HepG2 (cell line): Measurements from ENCODE around the gene CSNK2B. TPM values are rescaled to one million over a fixed set of nuclear protein-coding genes. Genes with fewer than 3 reads are reported as not detected.

Experiments
- ATF5 ChIP-seq: sonication (generic); formaldehyde crosslinking; IDR thresholded peaks from 2 replicates; pipeline ENCODE4 v1.4.0; 2020; ENCODE audit warnings: mild to moderate bottlenecking, low read depth, missing genetic modification reagents
- CERS6 ChIP-seq: sonication (generic); formaldehyde crosslinking; IDR thresholded peaks from 2 replicates; pipeline ENCODE4 v1.5.0; 2020; ENCODE audit warnings: missing genetic modification reagents
- DBP ChIP-seq: sonication (generic); formaldehyde crosslinking; IDR thresholded peaks from 2 replicates; pipeline ENCODE4 v1.4.0; 2020; ENCODE audit warnings: missing genetic modification reagents; ENCODE audit errors: not compliant biosample characterization
- LBX2 ChIP-seq: sonication (generic); formaldehyde crosslinking; IDR thresholded peaks from 2 replicates; pipeline ENCODE4 v1.5.0; 2020; ENCODE audit warnings: missing genetic modification reagents, mild to moderate bottlenecking, borderline replicate concordance
- MYNN ChIP-seq: sonication (generic); formaldehyde crosslinking; IDR thresholded peaks from 2 replicates; pipeline ENCODE4 v1.4.0; 2020; ENCODE audit warnings: mild to moderate bottlenecking, low read depth, missing genetic modification reagents
- PRDM10 ChIP-seq: sonication (generic); formaldehyde crosslinking; IDR thresholded peaks from 2 replicates; pipeline ENCODE4 v1.4.0; 2020; ENCODE audit warnings: low read depth, missing genetic modification reagents
- RNF2 ChIP-seq: fragments of 450-650 bp; conservative IDR thresholded peaks from 2 replicates; pipeline ENCODE4 v1.6.1; 2016; ENCODE audit warnings: low read depth
- SIN3B ChIP-seq: fragments of 150-350 bp; IDR thresholded peaks from 2 replicates; pipeline ENCODE4 v1.6.1; 2014; ENCODE audit warnings: low read length
- SP5 ChIP-seq: IDR thresholded peaks from 2 replicates; pipeline ENCODE4 v1.6.1; 2016; ENCODE audit warnings: low read depth, borderline replicate concordance
- SRSF4 ChIP-seq: fragments of 200-400 bp; formaldehyde crosslinking; IDR thresholded peaks from one replicate; pipeline ENCODE4 v1.6.1; 2018; ENCODE audit warnings: mild to moderate bottlenecking, low read depth, low read length, moderate library complexity; ENCODE audit not compliant: poor library complexity, severe bottlenecking
- TOPORS ChIP-seq: sonication (generic); formaldehyde crosslinking; IDR thresholded peaks from 2 replicates; pipeline ENCODE4 v1.8.0; 2023; ENCODE audit warnings: mild to moderate bottlenecking, missing genetic modification reagents
- ZHX2 ChIP-seq, 2 experiments: sonication (generic) in 1 of 2; formaldehyde crosslinking in 1 of 2; IDR thresholded peaks; 2 replicates each; pipeline versions ENCODE4 v1.6.1 to v1.9.0; 2014 to 2022; ENCODE audit warnings: antibody characterized with exemption in 1 of 2, borderline replicate concordance in 1 of 2, inconsistent platforms in 1 of 2, low read depth in 1 of 2, missing genetic modification reagents in 1 of 2
- ZNF263 ChIP-seq: sonication (generic); formaldehyde crosslinking; IDR thresholded peaks from 2 replicates; pipeline ENCODE4 v1.4.0; 2020; ENCODE audit warnings: missing genetic modification reagents
- ZNF724P ChIP-seq: sonication (generic); formaldehyde crosslinking; IDR thresholded peaks from 2 replicates; pipeline ENCODE4 v1.8.0; 2022; ENCODE audit warnings: missing genetic modification reagents, borderline replicate concordance
- polyA plus RNA-seq, 8 experiments: library from polyadenylated mRNA; depleted of rRNA in 3 of 8; stranded (reverse) in 7 of 8; unstranded in 1 of 8; fragments of >200 nt; fragmentation: Illumina TruSeq in 4 of 8; extraction: Trizol in 4 of 8; gene quantifications; 2 replicates each; pipeline versions ENCODE4 v1.2.1 to v1.2.3, GENCODE V29; 2011 to 2016; ENCODE audit warnings: low read depth in 4 of 8, missing spikeins in 1 of 8, mixed read lengths in 1 of 8; ENCODE audit not compliant: insufficient read depth in 1 of 8
- total RNA-seq, 5 experiments: library from RNA; depleted of rRNA; stranded (reverse); fragments of >200 nt; fragmentation: Illumina TruSeq; extraction: Trizol; gene quantifications; 2 replicates each; pipeline ENCODE4 v1.2.3, GENCODE V29; 2016; ENCODE audit warnings: low read depth in 1 of 5

CSNK2B gene
- total and polyA plus RNA-seq, 2 of the 13 experiments (the other 11 are each of a cell fraction or from before 2014, with no cell fraction given), result 111 to 296 TPM

- TF ChIP-seq ZNF263, result 0 out of 2 replicates have a peak, but pooled peaks have one; percentile 6
- peak; percentile 65; the same call in 1 of the 2 replicates for TF ChIP-seq SP5 (CRISPR knock-in tag)
- no peak for TF ChIP-seq PRDM10 (CRISPR knock-in tag)
- peak; percentile 25; the same call in 1 of the 2 replicates for TF ChIP-seq SIN3B
- TF ChIP-seq RNF2, result no peak
- no peak for TF ChIP-seq DBP (CRISPR knock-in tag)
- TF ChIP-seq MYNN (CRISPR knock-in tag), result peak; percentile 74; the same call in 1 of the 2 replicates
- TF ChIP-seq LBX2, result no peak
- no peak for TF ChIP-seq ZHX2 (IDR thresholded peaks at IDR 0.05; ENCODE audit: low read depth)
- TF ChIP-seq ZHX2 (CRISPR knock-in tag; IDR thresholded peaks at IDR 0.05; ENCODE audit: borderline replicate concordance), result 0 out of 2 replicates have a peak, but pooled peaks have one; percentile 25
- TF ChIP-seq ZNF724P (CRISPR knock-in tag), result no peak
- TF ChIP-seq TOPORS (CRISPR knock-in tag), result 0 out of 2 replicates have a peak, but pooled peaks have one; percentile 14
- no peak for TF ChIP-seq CERS6 (CRISPR knock-in tag)
- no peak for TF ChIP-seq SRSF4
- 0 out of 2 replicates have a peak, but pooled peaks have one; percentile 10 for TF ChIP-seq ATF5
Measured at GRCh38 chr6:31652925-31653724, 12.8 kb upstream of the CSNK2B start (continued).
